Measurements from ENCODE around the gene C1QTNF8. TPM values are rescaled to one million over a fixed set of nuclear protein-coding genes. Genes with fewer than 3 reads are reported as not detected.

The C1QTNF8 gene
- total and polyA plus RNA-seq, 2 of the 13 experiments (the other 11 are each of a cell fraction or from before 2014, with no cell fraction given): 0.09 TPM; not detected in 1

- peak; percentile 90 for TF ChIP-seq ZNF639 (CRISPR knock-in tag; conservative IDR thresholded peaks at IDR 0.05)
- TF ChIP-seq JARID2 (CRISPR knock-in tag; IDR thresholded peaks at IDR 0.05; ENCODE audit: insufficient replicate concordance): no peak
- TF ChIP-seq ZNF407 (CRISPR knock-in tag; IDR thresholded peaks at IDR 0.05; ENCODE audit: not compliant biosample characterization): peak; percentile 94
- peak; percentile 30; the same call in 1 of the 2 replicates for TF ChIP-seq KIAA2018 (CRISPR knock-in tag; IDR thresholded peaks at IDR 0.05; ENCODE audit: borderline replicate concordance)
- peak; percentile 38; the same call in 1 of the 2 replicates for TF ChIP-seq KDM4B (CRISPR knock-in tag; IDR thresholded peaks at IDR 0.05)
- TF ChIP-seq CREM (IDR thresholded peaks at IDR 0.05): peak; percentile 77
- TF ChIP-seq CREM (CRISPR knock-in tag; IDR thresholded peaks at IDR 0.05): no peak
- TF ChIP-seq HDAC1 (CRISPR knock-in tag; IDR thresholded peaks at IDR 0.05): peak; percentile 99
Observed at GRCh38 chr16:1082266-1082951, 13.6 kb downstream of the C1QTNF8 start (continued).
